Erythroblast (primary cell): ENCODE data around the gene TAS2R9.

Experiments used
- GATA1 ChIP-seq: IDR thresholded peaks from 2 replicates; pipeline ENCODE4 v1.6.1; 2011; ENCODE audit warnings: low read depth, mild to moderate bottlenecking, control low read depth, low read length, moderate library complexity
- POLR2A ChIP-seq: IDR thresholded peaks from 2 replicates; pipeline ENCODE4 v1.6.1; 2011; ENCODE audit warnings: mild to moderate bottlenecking, low read length

DNA sequence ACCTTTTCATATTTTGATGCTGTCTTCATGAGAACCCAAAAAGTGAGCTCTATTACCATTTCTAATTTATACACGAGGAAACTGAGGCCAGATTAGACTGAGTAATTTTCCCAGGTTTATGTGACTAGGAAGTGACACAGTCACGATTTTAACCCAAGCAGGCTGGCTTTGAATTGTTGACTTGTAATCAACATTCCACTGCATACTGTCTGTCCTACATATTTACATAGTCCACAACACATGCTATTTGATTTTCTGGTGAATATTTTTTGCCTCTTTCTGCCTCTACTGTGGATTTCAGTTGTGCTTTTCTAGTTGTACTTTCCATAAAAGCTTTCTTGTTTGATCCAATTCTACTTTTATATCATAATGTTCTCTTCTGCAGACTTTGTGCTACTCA is 15.7 kb downstream of the TAS2R9 start:
- TF ChIP-seq POLR2A (no peak), GATA1 (no peak)
